Tibial nerve (tissue), 4 donors: Measurements from ENCODE around the gene DIP2B. TPM values are rescaled to one million over a fixed set of nuclear protein-coding genes. Genes with fewer than 3 reads are reported as not detected.

Experiments used
- DNase-seq, 2 donors: peaks; one replicate each; pipeline ENCODE4 v3.0.0-alpha.2; 2019; ENCODE audit warnings: low spot score in 2 of 2
- H3K27ac ChIP-seq, 4 donors: fragments of 200-600 bp; sonication (generic) in 3 of 4; one replicate each; pipeline ENCODE4 v1.5.1; 2017 to 2019; ENCODE audit warnings: mild to moderate bottlenecking in 1 of 4
- H3K27me3 ChIP-seq, 2 donors: fragments of 200-600 bp; sonication (generic) in 1 of 2; one replicate each; pipeline versions ENCODE4 v1.5.1 to v1.6.0; 2017 to 2019
- H3K36me3 ChIP-seq, 3 donors: fragments of 200-600 bp; sonication (generic); one replicate each; pipeline ENCODE4 v1.5.1; 2018 to 2019
- H3K4me1 ChIP-seq, 4 donors: fragments of 200-600 bp; sonication (generic) in 3 of 4; one replicate each; pipeline ENCODE4 v1.5.1; 2017 to 2019
- H3K4me3 ChIP-seq, 4 donors: fragments of 200-600 bp; sonication (generic) in 3 of 4; one replicate each; pipeline ENCODE4 v1.5.1; 2017 to 2019; ENCODE audit warnings: mild to moderate bottlenecking in 1 of 4, moderate library complexity in 1 of 4
- H3K9me3 ChIP-seq, 4 donors: fragments of 200-600 bp; sonication (generic) in 3 of 4; one replicate each; pipeline ENCODE4 v1.5.1; 2017 to 2019
- EP300 ChIP-seq, 2 donors: sonication (generic); formaldehyde crosslinking; IDR thresholded peaks; one replicate each; pipeline ENCODE4 v1.6.1; 2017; ENCODE audit warnings: antibody characterized with exemption in 2 of 2, mild to moderate bottlenecking in 1 of 2
- POLR2A ChIP-seq, 2 donors: fragments of 450-650 bp; IDR thresholded peaks; one replicate each; pipeline ENCODE4 v1.6.1; 2017; ENCODE audit warnings: antibody characterized with exemption in 2 of 2, mild to moderate bottlenecking in 2 of 2, moderate library complexity in 2 of 2
- WGBS, 2 donors: methylation state at CpG; one replicate each; pipeline ENCODE4 v1.1.5; 2018; 5-methylcytosine and 5-hydroxymethylcytosine counted together
- total RNA-seq, 4 donors: library from RNA; depleted of rRNA; stranded (reverse); fragments of >200 nt; gene quantifications; one replicate each; pipeline ENCODE4 v1.1.0, GENCODE V29; 2016
- TF ChIP-seq, protein P1 (sequence below), 5 experiments: fragments of 200-600 bp in 3 of 5; fragments of 450-650 bp in 2 of 5; sonication (generic) in 3 of 5; IDR thresholded peaks; one replicate each; pipeline ENCODE4 v1.5.1; 2016 to 2019; ENCODE audit warnings: antibody characterized with exemption in 5 of 5, mild to moderate bottlenecking in 3 of 5, moderate library complexity in 2 of 5

DIP2B gene
- total RNA-seq, 4 donors from 2014 or later, result 38.6 to 59.0 (median 44.8) TPM

GRCh38 chr12:50708631-50709030 lies 203.8 kb downstream of the DIP2B start:
- Histone ChIP-seq H3K9me3 (no peaks in the 10 kb centered on the region), H3K4me3 (no peak overlapping the region), H3K27ac (no peak overlapping the region), H3K36me3 (peaks cover 2 to 100% (median 16%) of the 10 kb centered on the region in 3 donors), H3K4me1 (peaks cover 0 to 3% (median 0%) of the 10 kb centered on the region in 4 donors), H3K27me3 (no peaks in the 10 kb centered on the region)
- no peak for DNase-seq
- WGBS, 2 donors, result 79 to 89% methylated on average over 2 of the region's 2 CpGs
- TF ChIP-seq, protein P1, sequence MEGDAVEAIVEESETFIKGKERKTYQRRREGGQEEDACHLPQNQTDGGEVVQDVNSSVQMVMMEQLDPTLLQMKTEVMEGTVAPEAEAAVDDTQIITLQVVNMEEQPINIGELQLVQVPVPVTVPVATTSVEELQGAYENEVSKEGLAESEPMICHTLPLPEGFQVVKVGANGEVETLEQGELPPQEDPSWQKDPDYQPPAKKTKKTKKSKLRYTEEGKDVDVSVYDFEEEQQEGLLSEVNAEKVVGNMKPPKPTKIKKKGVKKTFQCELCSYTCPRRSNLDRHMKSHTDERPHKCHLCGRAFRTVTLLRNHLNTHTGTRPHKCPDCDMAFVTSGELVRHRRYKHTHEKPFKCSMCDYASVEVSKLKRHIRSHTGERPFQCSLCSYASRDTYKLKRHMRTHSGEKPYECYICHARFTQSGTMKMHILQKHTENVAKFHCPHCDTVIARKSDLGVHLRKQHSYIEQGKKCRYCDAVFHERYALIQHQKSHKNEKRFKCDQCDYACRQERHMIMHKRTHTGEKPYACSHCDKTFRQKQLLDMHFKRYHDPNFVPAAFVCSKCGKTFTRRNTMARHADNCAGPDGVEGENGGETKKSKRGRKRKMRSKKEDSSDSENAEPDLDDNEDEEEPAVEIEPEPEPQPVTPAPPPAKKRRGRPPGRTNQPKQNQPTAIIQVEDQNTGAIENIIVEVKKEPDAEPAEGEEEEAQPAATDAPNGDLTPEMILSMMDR (IDR thresholded peaks at IDR 0.05), result no peak
- no peak for TF ChIP-seq POLR2A (IDR thresholded peaks at IDR 0.05)
- no peak for TF ChIP-seq EP300 (IDR thresholded peaks at IDR 0.05)

DNA sequence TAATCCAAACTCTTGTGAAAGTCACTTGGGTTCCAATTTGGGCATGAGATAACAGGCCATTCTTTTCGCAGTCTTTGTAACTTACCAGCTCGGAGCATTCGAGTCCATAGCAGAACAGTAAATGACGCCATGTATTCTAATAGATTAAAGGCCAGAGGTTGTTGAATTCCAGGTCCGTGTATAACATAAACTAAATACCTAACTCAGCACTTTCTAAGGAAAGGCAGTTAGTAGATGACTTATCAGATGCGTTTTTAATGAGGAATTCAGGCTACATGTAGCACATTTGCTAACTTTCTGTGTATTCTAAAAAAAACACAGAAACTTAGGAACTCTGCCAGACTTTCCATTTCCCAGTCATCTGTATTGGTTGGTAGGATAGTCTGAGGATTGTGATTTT lies 206.3 kb downstream of the DIP2B start:
- Histone ChIP-seq H3K4me1 (peaks cover 0 to 3% (median 0%) of the 10 kb centered on the region in 4 donors), H3K27ac (no peak overlapping the region), H3K9me3 (no peaks in the 10 kb centered on the region), H3K27me3 (no peaks in the 10 kb centered on the region), H3K36me3 (peaks cover 0 to 100% (median 12%) of the 10 kb centered on the region in 3 donors), H3K4me3 (no peak overlapping the region)
- no peak for TF ChIP-seq POLR2A (IDR thresholded peaks at IDR 0.05)
- no peak for TF ChIP-seq EP300 (IDR thresholded peaks at IDR 0.05)
- TF ChIP-seq, protein P1 (IDR thresholded peaks at IDR 0.05), result no peak
- DNase-seq, result no peak
- WGBS, 2 donors, result 71 to 72% methylated on average over 6 of the region's 6 CpGs

GRCh38 chr12:50715174-50715573 lies 210.4 kb downstream of the DIP2B start:
- Histone ChIP-seq H3K36me3 (peaks cover 0 to 95% (median 13%) of the 10 kb centered on the region in 3 donors), H3K4me3 (no peak overlapping the region), H3K9me3 (no peaks in the 10 kb centered on the region), H3K27ac (peak overlapping the region in 1 of 4 donors; percentile 3), H3K4me1 (peaks cover 0 to 3% (median 0%) of the 10 kb centered on the region in 4 donors), H3K27me3 (no peaks in the 10 kb centered on the region)
- WGBS, 2 donors, result 79 to 83% methylated on average over 2 of the region's 2 CpGs
- DNase-seq, result peak in 1 of 2 donors; percentile 24
- no peak for TF ChIP-seq POLR2A (IDR thresholded peaks at IDR 0.05)
- TF ChIP-seq, protein P1 (IDR thresholded peaks at IDR 0.05), result no peak
- TF ChIP-seq EP300 (IDR thresholded peaks at IDR 0.05), result no peak

- no peak overlapping the region for H3K4me3 ChIP-seq
- WGBS, 2 donors, result 94 to 100% methylated on average over 2 of the region's 2 CpGs
These were observed 214.0 kb downstream of the DIP2B start for GRCh38 chr12:50718760-50719159.

GRCh38 chr12:50720085-50720484 lies 215.3 kb downstream of the DIP2B start:
- peaks cover 2 to 26% (median 12%) of the 10 kb centered on the region in 4 donors for H3K4me1 ChIP-seq
- TF ChIP-seq, protein P1 (IDR thresholded peaks at IDR 0.05), result no peak
- TF ChIP-seq EP300 (IDR thresholded peaks at IDR 0.05) (no peak), POLR2A (IDR thresholded peaks at IDR 0.05) (no peak)
- no peak overlapping the region for H3K27ac ChIP-seq
- peaks cover 0 to 91% (median 23%) of the 10 kb centered on the region in 3 donors for H3K36me3 ChIP-seq
- H3K9me3 ChIP-seq, result no peaks in the 10 kb centered on the region
- WGBS, 2 donors, result 88% methylated on average over 3 of the region's 3 CpGs
- H3K27me3 ChIP-seq, result no peaks in the 10 kb centered on the region
- no peak for DNase-seq
- H3K4me3 ChIP-seq, result no peak overlapping the region

More at GRCh38 chr12:50718760-50719159, 214.0 kb downstream of the DIP2B start:
- Histone ChIP-seq H3K36me3 (peaks cover 0 to 93% (median 17%) of the 10 kb centered on the region in 3 donors), H3K27me3 (no peaks in the 10 kb centered on the region), H3K4me1 (peaks cover 2 to 13% (median 4%) of the 10 kb centered on the region in 4 donors), H3K27ac (no peak overlapping the region), H3K9me3 (no peaks in the 10 kb centered on the region)
- TF ChIP-seq, protein P1 (IDR thresholded peaks at IDR 0.05), result no peak
- no peak for TF ChIP-seq POLR2A (IDR thresholded peaks at IDR 0.05)
- TF ChIP-seq EP300 (IDR thresholded peaks at IDR 0.05), result no peak
- DNase-seq, result no peak
